Astrocyte (in vitro differentiated cells and primary cell): Measurements from ENCODE around the gene ERI2. TPM values are rescaled to one million over a fixed set of nuclear protein-coding genes. Genes with fewer than 3 reads are reported as not detected.
A peak's percentile ranks its signal among the peaks of the same experiment; 100 is the strongest.

Experiments
- DNase-seq: peaks from one replicate; pipeline ENCODE4 v3.0.0-alpha.2; 2010; ENCODE audit warnings: low read depth
- FAIRE-seq: peaks from 2 replicates; lab custom pipeline; 2011; peaks lifted over from hg19 to GRCh38; lab: Jason Lieb, UNC
- H2AFZ ChIP-seq: 2 replicates; pipeline ENCODE4 v1.6.0; 2012; ENCODE audit warnings: low read depth, low read length, inconsistent platforms
- H3K27ac ChIP-seq: 2 replicates; pipeline ENCODE4 v1.5.1; 2011; ENCODE audit warnings: low read depth, low read length, inconsistent platforms
- H3K27me3 ChIP-seq: 2 replicates; pipeline ENCODE4 v1.6.0; 2011; ENCODE audit warnings: low read length, inconsistent platforms; ENCODE audit not compliant: insufficient read depth
- H3K36me3 ChIP-seq: 2 replicates; pipeline ENCODE4 v1.5.1; 2011; ENCODE audit warnings: low read length, inconsistent platforms; ENCODE audit not compliant: insufficient read depth
- H3K4me1 ChIP-seq: 2 replicates; pipeline ENCODE4 v1.5.1; 2011; ENCODE audit warnings: low read length, inconsistent platforms; ENCODE audit not compliant: insufficient read depth
- H3K4me2 ChIP-seq: 2 replicates; pipeline ENCODE4 v1.6.0; 2012; ENCODE audit warnings: low read length, inconsistent platforms
- H3K4me3 ChIP-seq: 2 replicates; pipeline ENCODE4 v1.5.1; 2011; ENCODE audit warnings: low read depth, mild to moderate bottlenecking, low read length, inconsistent platforms; ENCODE audit not compliant: insufficient read depth
- H3K79me2 ChIP-seq: 2 replicates; pipeline ENCODE4 v1.6.0; 2012; ENCODE audit warnings: mild to moderate bottlenecking, low read length, inconsistent platforms; ENCODE audit not compliant: insufficient read depth
- H3K9ac ChIP-seq: 2 replicates; pipeline ENCODE4 v1.6.0; 2012; ENCODE audit warnings: mild to moderate bottlenecking, low read length, inconsistent platforms
- H3K9me3 ChIP-seq: 2 replicates; pipeline ENCODE4 v1.5.1; 2012; ENCODE audit warnings: low read depth, mild to moderate bottlenecking, low read length, inconsistent platforms; ENCODE audit not compliant: insufficient read depth
- H4K20me1 ChIP-seq: 2 replicates; pipeline ENCODE4 v1.6.0; 2012; ENCODE audit warnings: low read length, inconsistent platforms; ENCODE audit not compliant: insufficient read depth
- H3K27ac Mint-ChIP-seq: one replicate; pipeline ENCODE4 v1.8.0; 2021; ENCODE audit warnings: mild to moderate bottlenecking, mixed read lengths; ENCODE audit not compliant: unreplicated experiment
- H3K27me3 Mint-ChIP-seq: one replicate; pipeline ENCODE4 v1.8.0; 2021; ENCODE audit warnings: low read depth, mixed read lengths; ENCODE audit not compliant: unreplicated experiment
- H3K36me3 Mint-ChIP-seq: one replicate; pipeline ENCODE4 v1.8.0; 2021; ENCODE audit warnings: low read depth, mixed read lengths; ENCODE audit not compliant: unreplicated experiment
- H3K4me1 Mint-ChIP-seq: one replicate; pipeline ENCODE4 v1.8.0; 2021; ENCODE audit warnings: low read depth, mixed read lengths; ENCODE audit not compliant: unreplicated experiment
- H3K4me3 Mint-ChIP-seq: one replicate; pipeline ENCODE4 v1.8.0; 2021; ENCODE audit warnings: mild to moderate bottlenecking, moderate library complexity, mixed read lengths; ENCODE audit not compliant: unreplicated experiment
- H3K9me3 Mint-ChIP-seq: one replicate; pipeline ENCODE4 v1.8.0; 2021; ENCODE audit warnings: mild to moderate bottlenecking, mixed read lengths; ENCODE audit not compliant: unreplicated experiment
- EZH2 ChIP-seq: IDR thresholded peaks from 2 replicates; pipeline ENCODE4 v1.6.1; 2012; ENCODE audit warnings: mild to moderate bottlenecking, low read length, inconsistent platforms; ENCODE audit not compliant: insufficient read depth
- total RNA-seq: library from RNA; stranded (reverse); gene quantifications from 2 replicates; pipeline ENCODE4 v1.2.1, GENCODE V29; 2021
- TF ChIP-seq, protein P1 (sequence below): IDR thresholded peaks from 2 replicates; pipeline ENCODE4 v1.5.1; 2011; ENCODE audit warnings: low read depth, mild to moderate bottlenecking, inconsistent platforms, low read length, moderate library complexity; ENCODE audit not compliant: insufficient read depth

ERI2 gene
- total RNA-seq, 1 donor from 2014 or later, result 12.9 TPM

GRCh38 chr16:20763461-20764232 lies 42.6 kb downstream of the ERI2 start, which contains the start of gene ACSM3:
ACSM3 (plus strand) TSS chr16:20764014; CDS start chr16:20770035, 6,021 bp downstream.
- Histone ChIP-seq H3K27ac (no peak within 1 kb of the TSS), H3K9ac (no peak within 1 kb of the TSS), H4K20me1 (no peaks in the 10 kb centered on the region), H2AFZ (peak within 1 kb of the TSS; percentile 54), H3K36me3 (no peaks in the 10 kb centered on the region), H3K79me2 (no peaks in the 10 kb centered on the region), H3K27me3 (peaks cover 2% of the 10 kb centered on the region), H3K4me2 (peak within 1 kb of the TSS; percentile 83), H3K4me3 (peak within 1 kb of the TSS; percentile 63), H3K4me1 (peaks cover 3% of the 10 kb centered on the region), H3K9me3 (no peaks in the 10 kb centered on the region)
- Mint-ChIP-seq H3K27ac (no peak within 1 kb of the TSS), H3K4me1 (no peaks in the 10 kb centered on the region), H3K36me3 (no peaks in the 10 kb centered on the region), H3K9me3 (peaks cover 2% of the 10 kb centered on the region), H3K4me3 (peak within 1 kb of the TSS; percentile 66), H3K27me3 (no peaks in the 10 kb centered on the region)
- FAIRE-seq, result no peak
- peak; percentile 63 for DNase-seq
- TF ChIP-seq, protein P1, sequence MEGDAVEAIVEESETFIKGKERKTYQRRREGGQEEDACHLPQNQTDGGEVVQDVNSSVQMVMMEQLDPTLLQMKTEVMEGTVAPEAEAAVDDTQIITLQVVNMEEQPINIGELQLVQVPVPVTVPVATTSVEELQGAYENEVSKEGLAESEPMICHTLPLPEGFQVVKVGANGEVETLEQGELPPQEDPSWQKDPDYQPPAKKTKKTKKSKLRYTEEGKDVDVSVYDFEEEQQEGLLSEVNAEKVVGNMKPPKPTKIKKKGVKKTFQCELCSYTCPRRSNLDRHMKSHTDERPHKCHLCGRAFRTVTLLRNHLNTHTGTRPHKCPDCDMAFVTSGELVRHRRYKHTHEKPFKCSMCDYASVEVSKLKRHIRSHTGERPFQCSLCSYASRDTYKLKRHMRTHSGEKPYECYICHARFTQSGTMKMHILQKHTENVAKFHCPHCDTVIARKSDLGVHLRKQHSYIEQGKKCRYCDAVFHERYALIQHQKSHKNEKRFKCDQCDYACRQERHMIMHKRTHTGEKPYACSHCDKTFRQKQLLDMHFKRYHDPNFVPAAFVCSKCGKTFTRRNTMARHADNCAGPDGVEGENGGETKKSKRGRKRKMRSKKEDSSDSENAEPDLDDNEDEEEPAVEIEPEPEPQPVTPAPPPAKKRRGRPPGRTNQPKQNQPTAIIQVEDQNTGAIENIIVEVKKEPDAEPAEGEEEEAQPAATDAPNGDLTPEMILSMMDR, result no peak
- TF ChIP-seq EZH2, result no peak

- H3K27me3 Mint-ChIP-seq, result no peaks in the 10 kb centered on the region
- H3K4me3 Mint-ChIP-seq, result no peak overlapping the region
- H3K9me3 Mint-ChIP-seq, result peaks cover 2% of the 10 kb centered on the region
- Histone ChIP-seq H3K4me1 (peaks cover 3% of the 10 kb centered on the region), H4K20me1 (no peaks in the 10 kb centered on the region), H3K27ac (no peak overlapping the region), H3K27me3 (no peaks in the 10 kb centered on the region), H3K4me2 (no peak overlapping the region), H3K36me3 (no peaks in the 10 kb centered on the region), H2AFZ (no peak overlapping the region), H3K4me3 (no peak overlapping the region), H3K79me2 (no peaks in the 10 kb centered on the region), H3K9me3 (no peaks in the 10 kb centered on the region), H3K9ac (no peak overlapping the region)
- H3K36me3 Mint-ChIP-seq, result no peaks in the 10 kb centered on the region
- no peak for DNase-seq
- no peak overlapping the region for H3K27ac Mint-ChIP-seq
- no peak for TF ChIP-seq EZH2
- TF ChIP-seq, protein P1, result no peak
- no peaks in the 10 kb centered on the region for H3K4me1 Mint-ChIP-seq
- no peak for FAIRE-seq
Measured at GRCh38 chr16:20762404-20763123, 43.7 kb downstream of the ERI2 start.
